ENCODE measurements around the gene DHRS1.

- TF ChIP-seq ELK1 (IDR thresholded peaks at IDR 0.05; ENCODE audit: borderline replicate concordance, low read depth, low read length) (no peak), CTCF (conservative IDR thresholded peaks at IDR 0.05; ENCODE audit: low read depth, low read length) (no peak), POLR2A (IDR thresholded peaks at IDR 0.05; ENCODE audit: low read depth, low read length) (no peak), SMC3 (IDR thresholded peaks at IDR 0.05; ENCODE audit: low read depth, low read length) (no peak), RCOR1 (IDR thresholded peaks at IDR 0.05; ENCODE audit: insufficient replicate concordance, low read length) (no peak), MAFK (IDR thresholded peaks at IDR 0.05; ENCODE audit: low read depth, low read length) (no peak), USF2 (IDR thresholded peaks at IDR 0.05; ENCODE audit: low read depth, low read length) (no peak)
Measured at GRCh38 chr14:24259282-24260025, 40.1 kb downstream of the DHRS1 start.
